Upper lobe of left lung (tissue), 4 donors: ENCODE measurements around the gene AGPAT4.

ENCODE experiments used
- POLR2A ChIP-seq, 4 donors: fragments of 450-650 bp; IDR thresholded peaks; one replicate each; pipeline ENCODE4 v1.5.1; 2016 to 2017; ENCODE audit warnings: antibody characterized with exemption in 4 of 4, mild to moderate bottlenecking in 2 of 4
- POLR2AphosphoS5 ChIP-seq, 2 donors: sonication (generic); formaldehyde crosslinking; IDR thresholded peaks; one replicate each; pipeline ENCODE4 v1.5.1; 2017; ENCODE audit warnings: antibody characterized with exemption in 2 of 2
- TF ChIP-seq, protein P1 (sequence below), 6 experiments: fragments of 450-650 bp in 4 of 6; fragments of 200-600 bp in 2 of 6; sonication (generic) in 2 of 6; IDR thresholded peaks; one replicate each; pipeline ENCODE4 v1.5.1; 2016 to 2019; ENCODE audit warnings: antibody characterized with exemption in 6 of 6

GRCh38 chr6:161269310-161269709, 4.6 kb downstream of the AGPAT4 start:
- no peak for TF ChIP-seq POLR2A (IDR thresholded peaks at IDR 0.05)
- TF ChIP-seq, protein P1, sequence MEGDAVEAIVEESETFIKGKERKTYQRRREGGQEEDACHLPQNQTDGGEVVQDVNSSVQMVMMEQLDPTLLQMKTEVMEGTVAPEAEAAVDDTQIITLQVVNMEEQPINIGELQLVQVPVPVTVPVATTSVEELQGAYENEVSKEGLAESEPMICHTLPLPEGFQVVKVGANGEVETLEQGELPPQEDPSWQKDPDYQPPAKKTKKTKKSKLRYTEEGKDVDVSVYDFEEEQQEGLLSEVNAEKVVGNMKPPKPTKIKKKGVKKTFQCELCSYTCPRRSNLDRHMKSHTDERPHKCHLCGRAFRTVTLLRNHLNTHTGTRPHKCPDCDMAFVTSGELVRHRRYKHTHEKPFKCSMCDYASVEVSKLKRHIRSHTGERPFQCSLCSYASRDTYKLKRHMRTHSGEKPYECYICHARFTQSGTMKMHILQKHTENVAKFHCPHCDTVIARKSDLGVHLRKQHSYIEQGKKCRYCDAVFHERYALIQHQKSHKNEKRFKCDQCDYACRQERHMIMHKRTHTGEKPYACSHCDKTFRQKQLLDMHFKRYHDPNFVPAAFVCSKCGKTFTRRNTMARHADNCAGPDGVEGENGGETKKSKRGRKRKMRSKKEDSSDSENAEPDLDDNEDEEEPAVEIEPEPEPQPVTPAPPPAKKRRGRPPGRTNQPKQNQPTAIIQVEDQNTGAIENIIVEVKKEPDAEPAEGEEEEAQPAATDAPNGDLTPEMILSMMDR (IDR thresholded peaks at IDR 0.05), result no peak
- TF ChIP-seq POLR2AphosphoS5 (IDR thresholded peaks at IDR 0.05), result no peak
